ENCODE results near the gene DOC2A.
"Not testable (repeated sequence)": the region's sequence is repeated elsewhere in the genome, so short reads cannot be mapped to it uniquely, and the experiment has no call there.

DOC2A gene

GRCh38 chr16:30010844-30011713 lies at the start of gene DOC2A:
Gene DOC2A, minus strand, starts transcription at chr16:30011027. Its CDS starts 805 bp downstream, at chr16:30010222.
- no peak for DNase-seq (ENCODE audit: low read depth in 2 of 2)

- DNase-seq (ENCODE audit: low read depth in 2 of 2), result no peak
Observed at GRCh38 chr16:30060346-30060745, 49.5 kb upstream of the DOC2A start.

- DNase-seq (ENCODE audit: low read depth in 2 of 2), result no peak
Observed at GRCh38 chr16:30054959-30055553, 44.2 kb upstream of the DOC2A start.

- DNase-seq (ENCODE audit: low read depth in 2 of 2), result no peak
Observed at GRCh38 chr16:30054451-30054850, 43.6 kb upstream of the DOC2A start.

- DNase-seq (ENCODE audit: low read depth in 2 of 2), result no peak
Observed at GRCh38 chr16:30053376-30054015, 42.7 kb upstream of the DOC2A start.

- peak; percentile 73 to 76 for DNase-seq (ENCODE audit: low read depth in 2 of 2)
Observed at GRCh38 chr16:30052671-30053372, 42.0 kb upstream of the DOC2A start.

- DNase-seq (ENCODE audit: low read depth in 2 of 2), result no peak
Observed at GRCh38 chr16:30051518-30051917, 40.7 kb upstream of the DOC2A start.

GRCh38 chr16:30049871-30050270 lies 39.0 kb upstream of the DOC2A start:
- no peak for DNase-seq (ENCODE audit: low read depth in 2 of 2)

- DNase-seq (ENCODE audit: low read depth in 2 of 2), result no peak
Observed at GRCh38 chr16:30046588-30046987, 35.8 kb upstream of the DOC2A start.

GRCh38 chr16:30046178-30046577 lies 35.4 kb upstream of the DOC2A start:
- no peak for DNase-seq (ENCODE audit: low read depth in 2 of 2)

GRCh38 chr16:30041841-30042240 lies 31.0 kb upstream of the DOC2A start:
- DNase-seq (ENCODE audit: low read depth in 2 of 2), result no peak

- not testable (repeated sequence) for DNase-seq (ENCODE audit: low read depth in 2 of 2)
Observed at GRCh38 chr16:30040690-30041089, 29.9 kb upstream of the DOC2A start.

GRCh38 chr16:30040221-30040620 lies 29.4 kb upstream of the DOC2A start:
- no peak for DNase-seq (ENCODE audit: low read depth in 2 of 2)

GRCh38 chr16:30033270-30033669 lies 22.4 kb upstream of the DOC2A start:
- DNase-seq (ENCODE audit: low read depth in 2 of 2), result no peak

- peak in 1 of 2 donors; percentile 27 for DNase-seq (ENCODE audit: low read depth in 2 of 2)
Observed at GRCh38 chr16:30032083-30032819, 21.4 kb upstream of the DOC2A start.

- DNase-seq (ENCODE audit: low read depth in 2 of 2), result no peak
Observed at GRCh38 chr16:30031477-30031918, 20.7 kb upstream of the DOC2A start.

GRCh38 chr16:30030841-30031413 lies 20.1 kb upstream of the DOC2A start, which contains the start of gene TLCD3B:
Gene TLCD3B, minus strand, starts transcription at chr16:30031271. Its CDS starts 744 bp downstream, at chr16:30030527.
- no peak for DNase-seq (ENCODE audit: low read depth in 2 of 2)

GRCh38 chr16:30030011-30030685 lies 19.3 kb upstream of the DOC2A start:
- no peak for DNase-seq (ENCODE audit: low read depth in 2 of 2)

- no peak for DNase-seq (ENCODE audit: low read depth in 2 of 2)
Observed at GRCh38 chr16:30028438-30029076, 17.7 kb upstream of the DOC2A start.

Data from stimulated activated CD8-positive, alpha-beta memory T cell treated with anti-CD3 and anti-CD28 coated beads, Interleukin-15, amount 100 ng/mL, for 4 hours (primary cell).